H1 (cell line): ENCODE results near the gene HES1.

Experiments
- CBX8 ChIP-seq: fragments of 300-800, 300-1000 bp; sonication (generic); IDR thresholded peaks from 2 replicates; pipeline ENCODE4 v1.7.1; 2016; ENCODE audit warnings: low read depth, low read length, borderline replicate concordance
- CEBPB ChIP-seq: IDR thresholded peaks from 2 replicates; pipeline ENCODE4 v1.6.1; 2012; ENCODE audit warnings: low read depth, low read length
- CREB1 ChIP-seq: IDR thresholded peaks from 2 replicates; pipeline ENCODE4 v1.6.1; 2012; ENCODE audit warnings: inconsistent platforms
- EP300 ChIP-seq, 2 experiments: IDR thresholded peaks; 1 replicate in 1 of 2; 2 replicates in 1 of 2; pipeline ENCODE4 v1.6.1; 2011 to 2012; ENCODE audit warnings: low read depth in 2 of 2, low read length in 2 of 2, mild to moderate bottlenecking in 2 of 2, borderline replicate concordance in 1 of 2, inconsistent platforms in 1 of 2, moderate library complexity in 1 of 2
- JUN ChIP-seq: IDR thresholded peaks from 2 replicates; pipeline ENCODE4 v1.6.1; 2011; ENCODE audit warnings: low read depth, mild to moderate bottlenecking, improper control_type of control experiment, low read length
- NRF1 ChIP-seq: IDR thresholded peaks from 2 replicates; pipeline ENCODE4 v1.6.1; 2011; ENCODE audit warnings: mild to moderate bottlenecking, low read depth, low read length, improper control_type of control experiment
- POLR2A ChIP-seq, 2 experiments: IDR thresholded peaks; 1 replicate in 1 of 2; 2 replicates in 1 of 2; pipeline ENCODE4 v1.6.1; 2011; ENCODE audit warnings: low read depth in 2 of 2, low read length in 2 of 2, mild to moderate bottlenecking in 2 of 2; ENCODE audit errors: control extremely low read depth in 1 of 2
- SP2 ChIP-seq: IDR thresholded peaks from 2 replicates; pipeline ENCODE4 v1.6.1; 2012; ENCODE audit warnings: mild to moderate bottlenecking, low read length, inconsistent platforms
- TF ChIP-seq, protein P1 (sequence below): IDR thresholded peaks from 2 replicates; pipeline ENCODE4 v1.6.1; 2012; ENCODE audit warnings: inconsistent platforms
- TF ChIP-seq, protein P2 (sequence below): IDR thresholded peaks from 2 replicates; pipeline ENCODE4 v1.6.1; 2011; ENCODE audit warnings: low read depth, mild to moderate bottlenecking, low read length; ENCODE audit not compliant: insufficient read depth
- TF ChIP-seq, protein P3 (sequence below), 3 experiments: IDR thresholded peaks; 1 replicate in 2 of 3; 2 replicates in 1 of 3; pipeline versions ENCODE4 v1.5.1 to v1.6.1; 2011; ENCODE audit warnings: low read length in 3 of 3, mild to moderate bottlenecking in 3 of 3, inconsistent platforms in 2 of 3, low read depth in 1 of 3, moderate library complexity in 1 of 3; ENCODE audit not compliant: insufficient read depth in 1 of 3; ENCODE audit errors: control extremely low read depth in 1 of 3

DNA sequence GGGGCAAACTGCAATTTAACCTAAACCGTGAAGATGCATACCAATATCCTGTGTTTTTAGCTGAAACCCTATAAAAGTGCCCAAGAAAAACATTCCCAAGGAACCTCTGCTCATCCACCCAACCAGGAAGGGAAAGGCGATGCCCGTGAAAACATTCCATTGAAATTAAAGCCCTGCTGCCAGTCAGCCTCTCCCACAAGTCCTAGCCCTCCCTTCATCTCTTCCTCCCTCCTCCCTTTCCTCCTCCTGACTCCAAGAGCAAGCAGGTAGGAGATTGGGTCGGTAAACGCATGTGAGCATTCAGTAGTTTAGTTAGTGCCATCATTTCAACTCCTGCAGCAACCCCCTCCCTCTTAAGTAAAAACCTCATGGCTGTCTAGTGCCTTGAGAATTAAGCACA lies 27.7 kb downstream of the HES1 start:
- TF ChIP-seq EP300 (IDR thresholded peaks at IDR 0.05; ENCODE audit: borderline replicate concordance in 1 of 2, low read depth in 2 of 2, low read length in 2 of 2), result no peak
- TF ChIP-seq POLR2A (IDR thresholded peaks at IDR 0.05; ENCODE audit: control extremely low read depth in 1 of 2, low read depth in 2 of 2, low read length in 2 of 2), result no peak
- no peak for TF ChIP-seq CREB1
- no peak for TF ChIP-seq SP2
- TF ChIP-seq, protein P1, sequence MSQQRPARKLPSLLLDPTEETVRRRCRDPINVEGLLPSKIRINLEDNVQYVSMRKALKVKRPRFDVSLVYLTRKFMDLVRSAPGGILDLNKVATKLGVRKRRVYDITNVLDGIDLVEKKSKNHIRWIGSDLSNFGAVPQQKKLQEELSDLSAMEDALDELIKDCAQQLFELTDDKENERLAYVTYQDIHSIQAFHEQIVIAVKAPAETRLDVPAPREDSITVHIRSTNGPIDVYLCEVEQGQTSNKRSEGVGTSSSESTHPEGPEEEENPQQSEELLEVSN, result no peak
- TF ChIP-seq, protein P2, sequence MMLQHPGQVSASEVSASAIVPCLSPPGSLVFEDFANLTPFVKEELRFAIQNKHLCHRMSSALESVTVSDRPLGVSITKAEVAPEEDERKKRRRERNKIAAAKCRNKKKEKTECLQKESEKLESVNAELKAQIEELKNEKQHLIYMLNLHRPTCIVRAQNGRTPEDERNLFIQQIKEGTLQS, result no peak
- TF ChIP-seq CBX8, result no peak
- no peak for TF ChIP-seq CEBPB
- TF ChIP-seq, protein P3, sequence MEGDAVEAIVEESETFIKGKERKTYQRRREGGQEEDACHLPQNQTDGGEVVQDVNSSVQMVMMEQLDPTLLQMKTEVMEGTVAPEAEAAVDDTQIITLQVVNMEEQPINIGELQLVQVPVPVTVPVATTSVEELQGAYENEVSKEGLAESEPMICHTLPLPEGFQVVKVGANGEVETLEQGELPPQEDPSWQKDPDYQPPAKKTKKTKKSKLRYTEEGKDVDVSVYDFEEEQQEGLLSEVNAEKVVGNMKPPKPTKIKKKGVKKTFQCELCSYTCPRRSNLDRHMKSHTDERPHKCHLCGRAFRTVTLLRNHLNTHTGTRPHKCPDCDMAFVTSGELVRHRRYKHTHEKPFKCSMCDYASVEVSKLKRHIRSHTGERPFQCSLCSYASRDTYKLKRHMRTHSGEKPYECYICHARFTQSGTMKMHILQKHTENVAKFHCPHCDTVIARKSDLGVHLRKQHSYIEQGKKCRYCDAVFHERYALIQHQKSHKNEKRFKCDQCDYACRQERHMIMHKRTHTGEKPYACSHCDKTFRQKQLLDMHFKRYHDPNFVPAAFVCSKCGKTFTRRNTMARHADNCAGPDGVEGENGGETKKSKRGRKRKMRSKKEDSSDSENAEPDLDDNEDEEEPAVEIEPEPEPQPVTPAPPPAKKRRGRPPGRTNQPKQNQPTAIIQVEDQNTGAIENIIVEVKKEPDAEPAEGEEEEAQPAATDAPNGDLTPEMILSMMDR (IDR thresholded peaks at IDR 0.05; ENCODE audit: control extremely low read depth in 1 of 3, insufficient read depth in 1 of 3, low read depth in 1 of 3, low read length in 3 of 3), result no peak
- no peak for TF ChIP-seq JUN
- no peak for TF ChIP-seq NRF1
